HG03378 (cell line): ENCODE measurements around the gene CNTNAP2.

Experiments used
- ATAC-seq: cut with Tn5 transposase; IDR thresholded peaks from one replicate; pipeline ENCODE4 v1.9.1; 2021; ENCODE audit warnings: mild to moderate bottlenecking, moderate library complexity; ENCODE audit not compliant: unreplicated experiment

Gene CNTNAP2

DNA sequence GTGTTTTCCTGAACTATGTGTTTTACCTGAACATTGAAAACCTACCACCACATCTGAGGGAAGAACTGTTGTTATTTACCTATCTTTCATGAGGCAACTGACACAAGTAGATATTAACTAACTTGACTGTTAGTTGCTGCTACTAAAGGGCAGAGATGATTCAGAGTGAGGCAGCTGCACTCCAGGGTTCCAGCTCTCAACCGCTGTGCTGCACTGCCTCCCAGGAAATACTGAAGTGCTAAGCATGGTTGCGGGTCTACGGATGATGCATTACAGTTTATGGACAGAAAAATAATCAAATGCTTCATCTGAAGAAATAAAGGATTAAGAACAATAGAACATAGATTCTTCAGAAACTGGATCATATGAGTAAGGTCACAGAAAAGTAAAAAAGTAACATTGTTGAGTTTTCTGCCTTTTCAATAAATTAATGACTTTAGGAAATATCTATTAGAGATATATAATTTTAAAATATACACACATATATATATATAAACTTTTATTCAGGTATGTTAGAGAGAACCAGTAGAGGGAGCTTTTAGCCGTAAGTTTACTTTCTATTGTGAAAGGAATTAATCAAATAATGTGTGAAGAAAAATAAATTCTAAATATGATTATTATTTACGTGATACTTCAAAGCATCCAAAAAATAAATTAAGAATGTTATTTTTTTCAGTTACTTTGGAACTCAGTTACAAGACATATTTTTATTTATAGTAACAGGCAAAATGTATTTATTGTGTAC is 620.0 kb downstream of the CNTNAP2 start:
- no peak for ATAC-seq

DNA sequence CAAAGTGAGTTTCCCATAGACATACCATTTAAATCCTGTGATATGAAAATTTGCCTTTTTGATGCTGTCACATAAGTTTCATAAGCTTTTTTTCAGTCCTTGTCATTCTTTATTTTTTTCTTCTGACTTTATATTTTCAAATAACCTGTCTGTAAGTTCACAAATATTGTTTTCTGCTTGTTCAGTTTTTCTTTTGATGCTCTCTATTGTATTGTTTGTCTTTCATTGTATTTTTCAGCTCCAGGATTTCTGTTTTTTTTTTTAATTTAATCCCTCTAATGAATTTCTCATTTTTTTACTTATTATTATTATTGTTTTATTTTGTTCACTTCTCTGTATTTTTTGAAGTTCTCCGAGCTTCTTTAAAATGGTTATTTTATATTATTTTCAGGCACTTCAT is 623.4 kb downstream of the CNTNAP2 start:
- no peak for ATAC-seq

DNA sequence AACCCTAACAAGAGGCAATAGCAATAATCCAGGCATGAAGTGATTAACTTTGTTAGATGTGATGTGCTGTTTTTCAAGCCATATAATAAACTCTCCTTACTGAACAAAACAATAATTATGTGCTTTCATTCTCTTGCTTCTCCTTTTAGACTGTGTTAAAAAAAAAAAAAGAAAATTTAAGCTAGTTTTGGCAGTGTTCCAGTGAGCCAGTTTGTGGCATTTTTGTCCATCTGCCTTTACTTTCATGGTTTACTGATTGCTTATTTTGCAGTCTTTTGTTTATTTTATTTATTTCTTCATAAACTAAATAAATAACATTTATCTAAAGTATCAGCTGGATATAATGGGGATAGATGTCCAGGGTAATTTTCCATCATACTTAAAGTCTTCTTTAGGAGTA is 625.3 kb downstream of the CNTNAP2 start:
- no peak for ATAC-seq

DNA sequence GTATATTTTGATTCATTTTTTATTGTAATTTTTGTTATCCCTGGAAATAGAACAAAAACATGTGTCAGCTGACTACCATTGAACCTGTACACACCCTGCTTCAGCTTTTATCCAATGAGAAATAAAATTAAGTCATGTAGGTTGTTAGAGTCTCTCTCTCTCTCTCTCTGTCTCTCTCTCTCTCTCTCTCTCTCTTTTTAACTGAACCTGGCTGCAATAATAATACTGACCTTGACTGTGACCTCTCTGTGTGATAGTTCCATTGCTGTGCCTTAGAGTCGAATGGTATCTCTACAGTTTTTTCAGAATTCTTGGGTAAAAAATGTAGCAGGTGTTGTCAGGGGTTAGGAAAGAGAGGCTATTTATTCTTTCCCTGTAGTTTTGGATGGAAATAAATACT is 637.8 kb downstream of the CNTNAP2 start:
- ATAC-seq = no peak

DNA sequence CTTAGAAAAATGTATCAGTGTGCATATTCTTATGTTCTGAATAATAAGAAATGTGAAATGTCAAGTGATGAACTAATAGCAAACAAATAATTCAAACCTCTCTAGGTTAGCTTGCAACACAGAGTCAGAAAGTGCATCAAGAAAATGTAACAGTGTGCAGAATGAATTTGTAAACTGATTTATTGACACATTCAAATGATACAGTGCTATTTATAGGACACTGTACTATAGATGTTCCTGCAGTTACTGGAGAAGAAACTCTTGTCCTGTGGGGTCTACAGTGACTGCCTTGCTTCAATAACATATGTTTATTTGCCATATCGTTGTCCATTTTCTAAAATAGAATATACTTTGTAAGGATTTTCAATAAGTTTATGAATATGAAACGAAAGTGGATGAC is 639.0 kb downstream of the CNTNAP2 start:
- ATAC-seq = no peak

DNA sequence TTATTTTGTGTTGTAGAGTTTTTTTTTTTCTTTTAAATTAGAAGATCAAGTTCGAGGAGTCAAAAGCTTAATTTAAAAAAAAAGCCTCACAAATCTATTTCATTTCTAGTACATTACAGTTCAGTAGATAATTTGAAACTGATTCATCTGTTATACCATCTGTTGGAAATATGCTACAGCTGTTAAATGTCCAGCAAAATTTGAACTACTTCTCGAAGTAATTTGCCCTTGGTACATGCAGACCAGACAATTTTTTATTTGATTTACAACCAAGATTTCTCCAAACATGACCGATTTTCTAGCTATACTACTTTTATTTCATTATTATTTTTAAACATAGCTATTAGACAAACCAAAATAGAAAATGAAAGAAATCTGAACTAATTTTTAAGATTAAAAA is 647.9 kb downstream of the CNTNAP2 start:
- no peak for ATAC-seq

DNA sequence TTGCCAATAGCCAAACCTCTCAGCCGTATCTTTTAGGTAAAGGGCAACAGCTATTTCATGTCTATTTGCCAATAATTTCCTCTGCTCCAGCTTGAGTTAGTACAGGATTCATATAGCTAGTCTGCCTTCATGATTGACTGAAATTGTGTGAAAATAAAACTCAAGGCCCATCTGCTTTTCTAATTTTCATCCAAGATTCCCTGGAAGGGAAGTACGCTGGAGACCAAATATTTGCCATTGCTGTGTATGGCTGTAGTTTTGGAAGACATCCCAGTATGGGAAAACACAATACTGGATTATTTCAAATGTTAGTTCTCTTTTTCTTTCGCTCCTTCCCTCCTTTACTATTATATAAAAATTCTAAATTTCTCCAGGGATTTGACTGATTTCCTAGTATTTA is 652.4 kb downstream of the CNTNAP2 start:
- ATAC-seq = no peak

DNA sequence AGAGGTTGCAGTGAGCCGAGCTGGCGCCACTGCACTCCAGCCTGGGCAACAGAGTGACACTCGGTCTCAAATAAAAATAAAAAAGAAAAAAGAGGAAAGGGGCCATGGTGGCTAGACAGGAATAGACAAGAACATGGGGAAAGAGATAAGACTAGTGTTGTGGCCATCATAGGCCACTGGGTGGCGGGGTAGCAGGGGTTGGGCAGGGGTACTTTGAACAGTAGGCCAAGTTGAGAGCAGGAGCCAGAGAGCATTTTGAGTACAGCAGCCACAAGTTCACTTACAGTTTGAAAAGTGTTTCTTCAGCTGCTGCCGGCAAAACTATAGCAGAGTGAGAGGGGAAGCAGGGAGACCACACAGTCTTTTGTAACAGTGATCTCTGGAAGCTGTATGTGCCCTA is 656.0 kb downstream of the CNTNAP2 start:
- no peak for ATAC-seq

DNA sequence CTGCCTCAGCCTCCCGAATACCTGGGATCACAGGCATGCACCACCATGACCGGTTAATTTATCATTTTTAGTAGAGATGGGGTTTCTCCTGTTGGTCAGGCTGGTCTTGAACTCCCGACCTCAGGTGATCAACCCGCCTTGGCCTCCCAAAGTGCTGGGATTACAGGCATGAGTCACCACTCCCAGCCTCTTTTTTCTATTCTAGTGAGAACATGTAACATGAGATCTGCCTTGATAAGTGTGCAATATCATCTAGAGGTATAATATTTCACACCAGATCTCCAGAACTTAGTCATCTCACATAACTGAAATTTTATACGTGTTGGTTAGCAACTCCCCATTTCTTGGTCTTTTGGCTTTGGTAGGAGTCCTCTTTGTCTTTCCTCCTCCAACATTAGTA is 656.9 kb downstream of the CNTNAP2 start:
- ATAC-seq = no peak

DNA sequence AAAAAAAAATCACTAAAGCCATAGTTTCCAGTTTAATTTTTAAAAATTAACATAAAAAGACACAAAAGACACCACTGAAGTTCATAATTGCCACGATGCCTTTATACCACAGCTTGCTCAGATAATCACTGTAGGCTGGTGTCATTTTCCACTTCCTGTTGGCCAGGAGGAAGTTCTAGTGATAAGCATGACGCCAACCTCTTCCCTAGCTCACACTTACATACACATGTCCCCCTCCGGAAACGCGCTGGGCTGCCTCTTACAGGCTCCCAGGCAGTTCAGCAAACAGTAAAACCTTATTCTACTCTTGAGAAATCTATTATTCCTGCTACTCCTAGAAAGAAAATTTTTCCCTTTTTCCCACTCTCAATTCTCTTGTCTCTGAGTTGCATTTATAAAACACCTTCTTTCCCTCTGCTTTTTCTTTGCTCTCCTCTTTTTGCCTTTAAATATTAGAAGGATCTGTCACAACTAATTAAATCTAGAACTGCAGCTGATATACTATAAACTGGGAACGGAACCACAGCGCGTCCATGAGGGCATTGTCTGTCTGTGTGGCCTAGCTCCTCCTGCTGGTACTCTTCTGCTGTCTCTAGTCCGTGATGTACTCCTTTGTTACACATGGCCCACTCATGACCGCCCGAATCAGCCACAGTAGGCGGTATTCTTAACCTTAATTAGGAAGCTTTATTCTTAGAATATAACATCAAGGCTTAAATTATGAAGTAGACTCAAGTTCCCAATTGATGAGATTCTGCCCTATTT is 664.9 kb downstream of the CNTNAP2 start:
- no peak for ATAC-seq

DNA sequence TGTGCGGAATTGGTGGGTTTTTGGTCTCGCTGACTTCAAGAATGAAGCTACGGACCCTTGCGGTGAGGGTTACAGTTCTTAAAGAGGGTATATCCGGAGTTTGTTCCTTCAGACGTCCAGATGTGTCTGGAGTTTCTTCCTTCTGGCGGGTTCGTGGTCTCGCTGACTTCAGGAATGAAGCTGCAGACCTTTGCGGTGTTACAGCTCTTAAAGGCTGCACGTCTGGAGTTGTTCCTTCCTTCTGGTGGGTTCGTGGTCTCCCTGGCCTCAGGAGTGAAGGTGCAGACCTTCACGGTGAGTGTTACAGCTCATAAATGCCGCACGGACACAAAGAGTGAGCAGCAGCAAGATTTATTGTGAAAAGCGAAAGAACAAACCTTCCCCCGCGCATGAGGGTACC is 670.7 kb downstream of the CNTNAP2 start:
- no peak for ATAC-seq

DNA sequence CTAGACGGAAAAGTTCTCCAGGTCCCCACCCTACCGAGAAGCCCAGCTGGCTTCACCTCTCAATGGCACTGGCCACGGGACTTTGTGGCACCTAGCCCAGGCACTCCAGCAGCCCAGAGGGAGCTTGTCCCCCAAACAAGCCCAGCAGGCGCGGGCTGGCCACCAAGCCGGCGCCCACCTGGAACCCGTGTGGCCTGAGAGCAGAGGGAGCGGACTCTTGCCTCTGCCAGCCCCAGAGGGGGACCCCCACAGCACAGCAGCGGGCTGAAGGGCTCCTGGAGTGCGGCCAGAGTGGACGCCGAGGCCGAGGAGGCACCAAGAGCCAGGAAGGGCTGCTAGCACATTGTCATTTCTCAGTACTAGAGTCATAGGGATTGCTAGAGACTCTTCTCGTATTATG is 671.4 kb downstream of the CNTNAP2 start:
- no peak for ATAC-seq

DNA sequence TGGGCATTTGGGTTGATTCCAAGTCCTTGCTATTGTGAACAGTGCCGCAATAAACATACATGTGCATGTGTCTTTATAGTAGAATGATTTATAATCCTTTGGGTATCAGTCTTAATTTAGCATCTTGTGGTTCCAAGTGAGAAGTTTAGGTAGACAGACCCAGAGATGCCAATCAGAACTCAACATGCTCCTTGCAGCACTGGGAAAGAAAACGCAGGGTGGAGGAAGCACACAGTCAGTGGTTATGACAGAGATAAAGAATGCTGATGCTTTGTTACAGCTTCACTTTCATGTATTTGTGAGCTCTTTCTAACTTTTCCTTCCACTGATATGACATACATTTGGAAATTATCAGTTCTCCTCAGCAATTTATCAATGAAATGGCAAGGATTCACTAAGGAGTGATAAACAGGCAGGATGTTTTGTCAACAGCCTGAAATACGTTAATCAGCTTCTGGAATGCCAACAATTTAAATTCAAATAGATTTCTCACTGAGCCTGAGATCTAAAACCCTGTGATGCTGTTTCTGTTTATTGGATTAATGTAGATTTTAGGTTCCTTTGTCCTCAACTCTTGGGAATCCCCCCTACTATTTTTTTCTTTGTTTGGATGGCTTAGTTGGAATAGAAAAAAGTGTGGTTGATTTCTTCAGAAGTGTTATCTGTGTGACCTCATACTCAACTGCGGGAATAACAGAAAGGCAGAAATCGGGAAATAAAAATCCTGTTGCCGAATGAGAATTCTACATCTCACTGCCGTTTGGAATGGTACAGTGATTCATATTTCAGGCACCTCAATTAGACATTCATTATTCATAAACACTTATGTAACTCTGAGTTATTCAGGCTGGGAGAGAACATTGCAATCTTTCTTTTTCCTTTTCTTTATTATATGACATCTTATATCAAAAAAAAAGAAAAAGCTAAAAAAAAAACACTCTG is 675.0 kb downstream of the CNTNAP2 start:
- ATAC-seq = no peak

DNA sequence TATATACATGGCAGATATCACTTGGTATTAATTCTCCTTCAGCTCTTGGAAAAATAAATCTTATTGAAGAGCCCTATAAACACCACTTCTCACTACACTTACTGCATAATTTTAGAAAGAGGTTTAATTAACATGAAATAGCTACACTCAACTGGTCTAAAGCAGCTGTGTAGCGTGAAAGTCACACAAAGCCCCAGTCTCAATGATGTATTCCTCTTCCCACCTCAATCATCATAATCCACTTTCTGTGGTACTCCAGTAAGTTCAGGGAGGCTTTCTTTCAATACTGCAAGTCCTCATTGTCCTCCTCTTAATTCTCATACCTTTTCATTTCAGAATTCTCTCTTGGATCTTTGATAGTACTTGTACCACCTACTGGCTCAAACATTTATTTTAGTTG is 688.0 kb downstream of the CNTNAP2 start:
- ATAC-seq = no peak

DNA sequence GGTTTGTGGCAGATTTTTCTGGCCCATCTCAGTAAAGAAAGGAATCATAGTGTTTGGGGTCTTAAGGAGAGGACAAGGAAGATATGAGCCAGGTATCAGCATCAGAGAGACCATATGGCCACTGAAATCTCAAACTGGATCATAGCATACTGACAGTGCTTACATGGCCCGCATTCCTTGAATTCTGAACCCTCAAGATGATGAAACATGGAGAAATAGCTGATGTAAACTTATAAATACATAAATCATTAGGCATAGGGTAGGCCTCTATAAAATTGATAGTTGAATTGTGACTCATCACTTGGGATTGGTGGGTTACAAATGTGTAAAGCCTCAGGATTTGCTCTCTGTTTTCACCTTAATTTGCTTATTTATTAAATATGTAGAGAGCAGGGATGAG is 688.5 kb downstream of the CNTNAP2 start:
- no peak for ATAC-seq

DNA sequence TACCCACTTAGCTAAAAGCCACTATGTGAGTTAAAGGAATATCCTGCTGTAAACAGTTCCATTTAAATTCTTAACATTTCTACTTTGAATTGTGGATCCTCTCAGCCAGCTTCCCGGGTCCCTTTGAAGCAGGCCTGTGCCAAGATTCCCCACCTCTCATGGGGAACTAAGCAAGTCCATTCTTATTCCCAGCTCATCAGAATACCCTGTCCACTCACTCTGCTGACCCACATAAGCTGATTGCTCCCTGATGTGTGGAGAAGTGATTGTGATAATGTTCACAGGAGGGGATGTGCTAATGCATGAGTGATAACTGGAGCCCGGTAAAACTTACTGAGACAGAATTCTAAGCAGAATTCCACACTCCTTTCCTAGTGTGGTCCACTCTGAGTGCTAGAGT is 709.7 kb downstream of the CNTNAP2 start:
- no peak for ATAC-seq

DNA sequence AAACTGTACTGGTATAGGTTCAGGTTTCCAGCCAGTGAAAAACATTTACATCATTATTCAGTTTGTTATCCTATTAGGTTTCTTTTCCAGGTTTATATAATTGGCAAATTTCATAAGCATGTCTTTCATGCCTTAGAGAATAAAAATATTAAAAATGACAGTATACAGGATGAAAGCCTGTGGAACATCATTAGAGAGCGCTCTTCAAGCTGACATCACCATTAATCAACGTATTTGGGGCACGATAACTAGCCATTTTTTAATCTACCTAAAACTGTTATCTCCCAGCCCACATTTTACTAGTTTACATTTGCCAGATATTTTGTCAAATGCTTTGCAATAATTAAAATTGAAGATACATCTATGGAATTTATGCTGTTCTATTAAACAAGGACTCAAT is 714.1 kb downstream of the CNTNAP2 start:
- ATAC-seq = no peak

DNA sequence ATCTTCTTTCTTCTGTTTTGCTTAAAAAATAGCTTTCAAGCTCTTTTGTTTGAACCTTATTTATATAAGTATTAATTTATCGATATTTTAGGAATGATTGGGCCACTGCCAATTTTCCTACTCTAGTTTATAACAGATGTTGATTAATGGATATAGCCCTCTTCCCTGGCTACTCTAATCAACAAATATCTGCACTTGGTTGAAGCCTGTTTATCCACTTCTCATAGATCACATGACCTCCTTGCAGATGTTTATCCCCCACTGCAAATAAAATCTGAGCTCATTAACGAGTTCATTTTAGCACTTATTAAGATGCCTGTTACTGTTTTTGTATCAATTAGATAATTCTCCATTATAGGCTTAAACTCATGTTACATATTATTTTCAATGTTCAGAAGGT is 715.3 kb downstream of the CNTNAP2 start:
- no peak for ATAC-seq

DNA sequence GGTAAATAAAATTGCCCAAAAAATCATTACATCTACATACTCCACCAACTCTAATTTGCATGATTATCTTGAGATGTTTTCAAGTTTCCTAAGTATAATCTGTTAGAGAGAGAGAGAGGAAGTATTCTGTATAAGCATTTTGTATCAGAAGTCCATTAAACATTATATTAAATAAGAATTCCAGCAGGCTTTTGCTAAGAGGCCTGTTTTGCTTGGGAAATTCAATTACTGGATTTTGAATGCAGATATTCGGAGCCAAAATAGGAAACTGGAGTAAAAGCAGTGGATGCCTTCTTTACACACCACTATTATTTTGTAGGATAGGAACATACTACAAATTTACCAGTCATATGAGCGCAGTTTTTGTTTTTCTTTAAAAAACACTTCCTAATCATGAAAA is 727.8 kb downstream of the CNTNAP2 start:
- ATAC-seq = no peak

DNA sequence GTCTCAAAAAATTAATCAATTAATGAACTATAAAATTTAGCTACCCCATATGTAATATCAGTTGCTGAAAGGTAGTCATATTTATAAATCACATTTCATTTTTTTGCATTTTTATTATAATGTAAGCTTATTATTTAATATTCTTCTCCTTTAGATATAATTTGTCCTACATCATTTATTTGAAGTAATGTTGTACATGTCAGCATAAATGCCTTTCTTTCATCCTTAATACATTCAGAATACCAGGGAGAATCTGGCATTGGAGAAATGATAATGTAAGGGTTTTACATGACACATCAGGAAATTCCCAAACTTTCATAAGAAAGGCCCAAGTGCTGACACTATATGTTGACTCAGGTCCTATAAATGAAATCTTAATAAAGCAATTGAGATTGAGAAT is 742.1 kb downstream of the CNTNAP2 start:
- ATAC-seq = no peak

DNA sequence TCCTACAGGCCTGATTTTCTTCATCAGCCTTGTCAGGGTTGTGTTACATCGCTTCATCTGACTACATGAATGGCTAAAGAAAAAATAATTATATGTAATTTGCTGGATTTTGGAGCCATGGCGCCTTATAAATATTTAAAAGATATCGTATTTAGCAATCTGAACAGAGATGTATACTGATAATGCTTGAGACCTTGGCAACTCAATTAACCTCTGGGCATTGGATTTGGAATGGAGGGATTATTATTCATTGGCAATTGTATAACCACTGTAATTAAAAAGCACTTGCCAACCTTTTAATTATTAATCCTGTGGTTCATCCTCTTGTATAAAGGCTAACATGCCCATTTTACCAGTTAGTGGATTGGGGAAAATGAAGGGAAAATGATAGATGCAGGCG is 745.1 kb downstream of the CNTNAP2 start:
- no peak for ATAC-seq

DNA sequence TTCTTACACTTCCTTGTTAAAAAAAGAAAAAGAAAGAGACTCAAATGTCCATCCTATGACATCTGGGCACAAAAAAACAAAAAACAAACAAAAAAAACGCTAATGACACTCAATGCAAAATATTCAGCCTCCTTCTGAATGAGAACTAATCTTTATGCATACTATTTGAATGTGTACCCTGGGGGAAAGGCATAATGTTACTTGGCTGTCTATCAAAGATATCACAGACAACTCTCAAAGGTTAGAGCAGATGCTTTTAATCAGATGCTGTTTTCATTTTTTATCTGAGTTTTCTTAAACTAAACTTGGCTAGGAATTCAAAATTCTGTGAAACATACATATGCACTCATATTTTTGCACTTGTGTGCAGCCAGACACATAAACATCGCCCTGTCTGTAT is 745.8 kb downstream of the CNTNAP2 start:
- no peak for ATAC-seq
